HG03354 (cell line): ENCODE measurements around the gene ZC3H6.
"Not testable (repeated sequence)": the region's sequence is repeated elsewhere in the genome, so short reads cannot be mapped to it uniquely, and the experiment has no call there.

Experiments used
- ATAC-seq: cut with Tn5 transposase; IDR thresholded peaks from one replicate; pipeline ENCODE4 v1.9.1; 2021; ENCODE audit warnings: mild to moderate bottlenecking; ENCODE audit not compliant: unreplicated experiment, poor library complexity, severe bottlenecking

The ZC3H6 gene

GRCh38 chr2:112275887-112276773 lies 733 bp downstream of the ZC3H6 start:
- ATAC-seq, result peak; percentile 61

- no peak for ATAC-seq
These were observed 1.6 kb downstream of the ZC3H6 start for GRCh38 chr2:112276954-112277353.

DNA sequence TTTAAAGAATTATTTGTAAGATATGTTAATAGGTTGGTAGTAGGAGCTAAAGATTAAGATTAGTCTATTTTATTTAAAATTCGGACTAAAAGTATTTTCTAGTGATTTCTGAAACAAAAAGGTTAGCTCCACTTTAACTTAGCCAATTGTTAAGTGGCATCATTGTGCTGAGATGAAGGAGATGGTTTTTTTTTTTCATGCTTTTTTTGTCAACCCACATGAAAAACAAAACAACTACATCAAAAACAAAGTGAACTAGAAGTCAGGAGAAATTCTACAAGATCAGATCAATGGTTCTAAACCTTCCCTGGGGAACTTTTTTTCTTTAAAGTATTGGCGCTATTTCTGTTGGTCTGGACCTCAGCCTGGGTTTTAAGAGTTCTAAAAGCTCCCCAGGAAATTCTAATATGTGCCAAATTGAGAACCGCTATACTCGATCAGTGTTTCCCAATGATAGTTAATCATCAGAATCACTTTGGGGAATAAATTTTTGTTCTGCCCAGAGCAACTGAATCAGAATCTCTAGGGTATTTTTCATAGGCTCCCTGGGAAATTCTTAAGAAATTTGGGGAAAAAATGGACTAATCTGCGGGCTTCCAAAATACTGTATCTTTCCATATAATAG lies 2.3 kb downstream of the ZC3H6 start:
- ATAC-seq, result no peak

- not testable (repeated sequence) for ATAC-seq
These were observed 6.7 kb downstream of the ZC3H6 start for GRCh38 chr2:112282066-112282465.

- ATAC-seq, result not testable (repeated sequence)
These were observed 8.1 kb downstream of the ZC3H6 start for GRCh38 chr2:112283535-112283934.

GRCh38 chr2:112290088-112290487 lies 14.7 kb downstream of the ZC3H6 start:
- no peak for ATAC-seq

- no peak for ATAC-seq
These were observed 15.3 kb downstream of the ZC3H6 start for GRCh38 chr2:112290648-112291047.

GRCh38 chr2:112293636-112294401 lies 18.4 kb downstream of the ZC3H6 start:
- no peak for ATAC-seq

DNA sequence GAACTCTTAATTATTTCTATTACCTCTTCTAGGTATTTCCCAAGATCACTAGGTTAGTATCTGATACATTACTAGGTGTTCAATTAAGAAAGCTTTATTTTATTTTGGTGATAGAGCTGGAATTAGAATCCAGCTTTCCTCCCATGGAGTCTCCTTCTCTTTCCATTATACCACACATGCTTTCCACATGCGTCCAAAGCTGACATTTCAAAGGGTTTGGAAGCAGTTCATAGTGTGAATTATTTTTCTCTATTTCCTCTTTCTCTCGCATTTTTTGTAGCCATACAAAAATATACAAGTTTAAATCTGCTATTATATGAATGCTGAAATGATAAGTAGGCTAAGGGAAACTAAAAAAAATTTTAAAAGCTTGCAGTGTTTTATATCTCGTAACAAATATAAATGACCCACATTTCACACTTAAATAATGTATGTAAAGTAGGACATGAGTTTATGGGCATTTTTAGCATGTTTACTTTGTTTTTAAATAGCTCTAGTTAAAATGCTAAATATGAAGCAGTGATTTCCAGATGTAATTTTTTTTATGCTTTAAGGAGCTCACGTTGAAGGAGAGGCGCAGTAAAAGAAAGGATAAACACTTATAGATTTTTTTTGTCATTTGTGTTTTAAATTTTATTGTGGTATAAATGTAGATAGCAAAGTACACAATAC lies 20.1 kb downstream of the ZC3H6 start:
- no peak for ATAC-seq

DNA sequence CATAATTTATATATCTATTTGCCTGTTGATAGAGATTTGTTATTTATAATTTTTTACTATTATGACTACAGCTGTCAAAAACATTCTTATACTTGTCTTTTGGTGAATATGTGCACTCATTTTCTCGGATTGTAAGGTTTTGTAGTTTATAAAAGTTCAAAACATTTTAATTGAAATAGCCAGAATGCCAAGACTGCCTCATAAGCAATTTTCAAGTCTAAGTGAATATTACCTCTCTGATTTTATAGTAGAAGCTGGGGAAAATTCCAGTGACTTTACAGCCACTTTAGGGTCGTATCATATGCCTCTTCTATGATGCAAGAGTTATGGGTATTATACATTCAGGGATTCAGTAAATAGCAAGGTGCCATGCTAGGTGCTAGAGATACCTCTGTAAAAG lies 21.0 kb downstream of the ZC3H6 start:
- no peak for ATAC-seq

DNA sequence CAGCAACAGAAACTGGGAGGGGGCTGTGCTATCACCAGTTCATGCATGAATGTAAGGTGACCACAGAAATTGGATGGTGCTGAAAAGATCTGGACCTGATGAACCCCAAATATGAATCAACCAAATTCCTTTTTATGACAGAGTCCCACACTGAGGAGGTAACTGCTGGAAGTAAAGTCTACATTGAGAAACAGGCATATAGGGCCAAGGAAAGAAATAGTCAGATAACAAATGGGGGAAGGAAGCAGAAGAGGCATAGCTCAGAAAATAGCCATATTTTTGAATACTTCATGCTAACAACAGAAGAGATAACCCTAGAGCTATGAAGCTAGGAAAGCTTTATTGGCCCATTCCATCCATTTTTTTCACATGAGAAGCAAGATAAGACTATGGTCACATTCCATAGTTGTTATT lies 25.8 kb downstream of the ZC3H6 start:
- ATAC-seq, result no peak

GRCh38 chr2:112301973-112302372 lies 26.6 kb downstream of the ZC3H6 start:
- no peak for ATAC-seq

GRCh38 chr2:112304298-112304941 lies 29.0 kb downstream of the ZC3H6 start:
- no peak for ATAC-seq

DNA sequence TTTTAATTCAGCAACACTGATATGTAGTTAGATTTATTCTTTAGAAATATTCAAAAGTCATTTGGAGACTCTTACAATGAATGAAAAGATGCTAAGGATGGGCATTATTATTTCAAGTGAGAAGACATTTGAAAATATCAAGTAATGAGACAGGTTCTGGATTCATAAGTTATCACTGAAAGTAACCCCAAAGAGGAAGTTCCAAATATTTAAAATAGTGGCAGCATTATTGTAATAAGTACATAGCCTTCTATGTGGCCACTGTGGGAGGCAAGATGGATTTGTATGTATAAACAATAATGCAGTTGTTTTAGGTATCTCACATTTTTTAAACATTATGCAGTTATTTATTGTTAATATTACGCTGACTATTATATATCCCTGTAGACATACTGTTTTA lies 29.7 kb downstream of the ZC3H6 start:
- ATAC-seq, result no peak

DNA sequence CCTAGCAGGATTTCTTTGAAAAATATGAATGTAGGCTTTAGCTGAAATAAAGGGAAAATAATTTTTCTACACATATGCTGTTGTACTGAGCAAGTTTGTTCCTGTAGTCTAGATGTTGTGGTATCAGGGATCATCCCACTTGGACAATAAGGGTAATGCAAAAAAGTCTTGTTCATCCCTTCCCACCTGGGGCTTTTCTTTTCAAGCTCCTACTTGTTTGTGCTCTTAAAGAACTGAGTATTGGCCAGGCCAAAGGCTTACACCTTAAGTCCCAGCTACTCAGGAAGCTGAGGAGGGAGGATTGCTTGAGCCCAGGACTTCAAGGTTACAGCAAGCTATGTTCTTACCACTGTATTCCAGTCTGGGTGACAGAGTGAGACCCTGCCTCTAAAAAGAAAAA lies 35.5 kb downstream of the ZC3H6 start:
- no peak for ATAC-seq

DNA sequence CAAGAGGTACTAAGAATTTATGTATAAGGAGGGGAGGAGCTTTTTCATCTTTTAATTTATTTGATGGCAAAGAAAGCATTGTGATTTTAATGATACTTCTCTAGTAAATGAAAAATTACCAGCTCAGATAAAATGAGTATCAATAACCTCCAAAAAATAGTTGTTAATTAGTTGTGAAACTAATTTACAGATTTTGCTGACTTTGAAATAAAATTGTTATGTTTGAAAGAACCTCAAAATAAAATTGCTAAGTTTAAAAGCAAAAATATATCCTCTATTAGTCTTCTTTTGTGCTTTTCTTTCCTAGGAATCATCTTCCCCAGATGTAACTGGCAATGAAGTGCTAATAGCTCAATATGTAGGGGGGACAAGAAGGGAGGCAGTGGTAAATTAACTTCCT lies 36.5 kb downstream of the ZC3H6 start:
- ATAC-seq, result no peak

GRCh38 chr2:112312821-112313220 lies 37.4 kb downstream of the ZC3H6 start:
- no peak for ATAC-seq

GRCh38 chr2:112314856-112315255 lies 39.5 kb downstream of the ZC3H6 start:
- ATAC-seq, result no peak

DNA sequence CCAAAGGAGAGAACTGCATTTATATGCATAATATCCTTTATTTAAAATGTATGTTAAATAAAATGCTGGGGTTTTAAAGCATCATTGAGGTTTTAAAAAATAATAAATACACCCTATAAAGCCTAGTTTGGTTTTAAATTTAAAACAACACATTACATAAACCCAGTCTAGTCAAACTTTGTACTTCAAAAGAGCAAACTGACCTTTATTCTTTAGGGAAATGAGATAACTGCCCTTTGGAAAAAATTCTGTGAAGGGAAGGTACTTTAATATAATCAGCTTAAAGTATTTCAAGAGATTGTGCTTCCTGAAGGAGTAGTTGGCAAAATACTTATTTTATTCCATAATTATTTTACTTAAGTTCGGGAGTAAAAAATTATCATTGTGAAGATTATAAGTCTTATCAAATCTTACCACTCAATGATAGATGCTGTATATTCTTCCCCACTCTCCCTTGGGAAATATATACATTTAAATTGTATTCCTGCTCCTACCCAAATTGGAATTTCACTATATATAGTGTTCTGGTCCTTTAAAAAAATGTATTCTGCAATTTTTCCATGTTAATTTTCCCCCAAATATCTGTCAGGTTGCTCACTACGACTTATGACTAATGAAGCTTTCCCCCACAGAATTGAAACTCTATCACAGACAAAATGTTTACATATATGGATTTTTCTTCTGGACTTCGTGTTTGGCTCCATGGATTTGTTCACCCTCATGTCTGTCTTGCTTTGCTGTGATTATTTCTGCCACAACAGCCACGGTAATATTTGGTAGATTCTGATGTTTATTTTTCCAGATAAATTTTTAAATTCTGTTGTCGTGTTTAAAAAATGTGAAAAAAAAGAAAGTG lies 42.1 kb downstream of the ZC3H6 start:
- ATAC-seq, result no peak
